ENCODE results near the gene CRISP1. TPM values are rescaled to one million over a fixed set of nuclear protein-coding genes. Genes with fewer than 3 reads are reported as not detected.

CRISP1 gene
- total and polyA plus RNA-seq, 4 donors, result not detected

Other genes with a start within 250 kb of the CRISP1 start
- gene RHAG, start 229.7 kb downstream of the CRISP1 start, total RNA-seq, result 10 to 100 TPM in 1 of 2 donors, 1 to 10 TPM in 1; 2.4 to 11.0 TPM
- gene RHAG, start 229.7 kb downstream of the CRISP1 start, polyA plus RNA-seq (ENCODE audit: insufficient read length in 2 of 2), result under 1 TPM; 0.27 to 0.53 TPM
- 1 to 10 TPM in 1 of 2 donors, under 1 TPM in 1; 0.44 to 1.2 TPM for gene CRISP2, start 153.0 kb downstream of the CRISP1 start, total RNA-seq
- 1 to 10 TPM; 2.5 to 2.6 TPM for gene CRISP2, start 153.0 kb downstream of the CRISP1 start, polyA plus RNA-seq (ENCODE audit: insufficient read length in 2 of 2)
- gene CRISP3, start 122.1 kb downstream of the CRISP1 start, total RNA-seq, result 1 to 10 TPM in 1 of 2 donors, under 1 TPM in 1; 0.22 to 5.4 TPM
- gene CRISP3, start 122.1 kb downstream of the CRISP1 start, polyA plus RNA-seq (ENCODE audit: insufficient read length in 2 of 2), result not detected
- gene PGK2, start 79.2 kb downstream of the CRISP1 start, total RNA-seq, result not detected
- not detected for gene PGK2, start 79.2 kb downstream of the CRISP1 start, polyA plus RNA-seq (ENCODE audit: insufficient read length in 2 of 2)
- gene DEFB114, start 97.6 kb upstream of the CRISP1 start, total RNA-seq, result not detected
- gene DEFB114, start 97.6 kb upstream of the CRISP1 start, polyA plus RNA-seq (ENCODE audit: insufficient read length in 2 of 2), result not detected
- not detected for gene DEFB113, start 103.1 kb upstream of the CRISP1 start, total RNA-seq
- not detected for gene DEFB113, start 103.1 kb upstream of the CRISP1 start, polyA plus RNA-seq (ENCODE audit: insufficient read length in 2 of 2)
- not detected for gene DEFB110, start 155.5 kb upstream of the CRISP1 start, total RNA-seq
- gene DEFB110, start 155.5 kb upstream of the CRISP1 start, polyA plus RNA-seq (ENCODE audit: insufficient read length in 2 of 2), result not detected
- not detected for gene DEFB112, start 183.4 kb upstream of the CRISP1 start, total RNA-seq
- not detected for gene DEFB112, start 183.4 kb upstream of the CRISP1 start, polyA plus RNA-seq (ENCODE audit: insufficient read length in 2 of 2)